WERI-Rb-1 (cell line): ENCODE results near the gene SCT.

Experiments used
- DNase-seq: peaks from one replicate; pipeline ENCODE4 v3.0.0-alpha.2; 2020
- H3K27ac ChIP-seq: fragments of 250-450 bp; sonication (Bioruptor Pico); 2 replicates; pipeline ENCODE4 v1.5.1; 2020; ENCODE audit warnings: mild to moderate bottlenecking, moderate library complexity
- H3K27me3 ChIP-seq: fragments of 250-450 bp; sonication (Bioruptor Pico); 2 replicates; pipeline ENCODE4 v1.5.1; 2021; ENCODE audit warnings: mild to moderate bottlenecking, low read depth, moderate library complexity; ENCODE audit not compliant: insufficient read depth, severe bottlenecking
- H3K36me3 ChIP-seq: fragments of 250-450 bp; sonication (Bioruptor Pico); 2 replicates; pipeline ENCODE4 v1.5.1; 2020; ENCODE audit warnings: mild to moderate bottlenecking, moderate library complexity
- H3K4me3 ChIP-seq: 2 replicates; pipeline ENCODE4 v1.5.1; 2011; ENCODE audit warnings: low read depth, mild to moderate bottlenecking, control low read depth, low read length
- H3K9me3 ChIP-seq: fragments of 250-450 bp; sonication (Bioruptor Pico); 2 replicates; pipeline ENCODE4 v1.5.1; 2021; ENCODE audit warnings: mild to moderate bottlenecking, moderate library complexity; ENCODE audit not compliant: severe bottlenecking
- CTCF ChIP-seq: IDR thresholded peaks from 2 replicates; pipeline ENCODE4 v1.5.1; 2011; ENCODE audit warnings: low read depth, mild to moderate bottlenecking, control low read depth, inconsistent platforms, low read length

The SCT gene

GRCh38 chr11:614021-614622 lies 12.9 kb downstream of the SCT start:
- no peak for TF ChIP-seq CTCF
- DNase-seq: peak; percentile 7
- Histone ChIP-seq H3K9me3 (no peaks in the 10 kb centered on the region), H3K4me3 (no peak overlapping the region), H3K27me3 (no peaks in the 10 kb centered on the region), H3K27ac (no peak overlapping the region), H3K36me3 (peaks cover 52% of the 10 kb centered on the region)

DNA sequence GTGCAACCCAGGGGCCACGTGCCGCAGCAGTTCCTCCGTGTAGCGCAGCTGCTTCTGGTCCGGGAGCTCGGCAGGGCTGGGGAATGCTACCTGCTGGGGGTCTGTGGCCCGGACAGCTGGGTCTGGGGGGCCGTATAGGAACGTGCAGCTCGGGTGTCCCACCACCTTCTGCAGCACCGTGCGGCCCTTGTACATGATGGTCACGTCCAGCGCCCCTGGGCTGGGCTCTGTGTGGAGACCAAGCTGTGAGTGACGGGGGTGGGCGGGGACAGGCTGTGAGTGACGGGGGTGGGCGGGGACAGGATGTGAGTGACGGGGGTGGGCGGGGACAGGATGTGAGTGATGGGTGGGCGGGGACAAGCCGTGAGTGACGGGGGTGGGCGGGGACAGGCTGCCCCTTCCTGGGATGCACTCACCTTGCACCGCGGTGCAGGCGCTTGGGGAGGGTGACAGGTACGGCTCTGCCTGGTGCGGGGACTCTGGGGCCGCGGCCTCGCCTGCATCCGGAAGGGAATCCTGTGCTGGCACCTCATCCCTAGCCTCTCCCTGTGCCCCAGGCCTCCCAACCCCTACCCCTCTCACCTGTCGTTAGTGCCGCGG lies 13.5 kb downstream of the SCT start:
- Histone ChIP-seq H3K27ac (peak overlapping the region; percentile 75), H3K27me3 (no peaks in the 10 kb centered on the region), H3K4me3 (no peak overlapping the region), H3K36me3 (peaks cover 59% of the 10 kb centered on the region), H3K9me3 (no peaks in the 10 kb centered on the region)
- DNase-seq: peak; percentile 81
- TF ChIP-seq CTCF: no peak

DNA sequence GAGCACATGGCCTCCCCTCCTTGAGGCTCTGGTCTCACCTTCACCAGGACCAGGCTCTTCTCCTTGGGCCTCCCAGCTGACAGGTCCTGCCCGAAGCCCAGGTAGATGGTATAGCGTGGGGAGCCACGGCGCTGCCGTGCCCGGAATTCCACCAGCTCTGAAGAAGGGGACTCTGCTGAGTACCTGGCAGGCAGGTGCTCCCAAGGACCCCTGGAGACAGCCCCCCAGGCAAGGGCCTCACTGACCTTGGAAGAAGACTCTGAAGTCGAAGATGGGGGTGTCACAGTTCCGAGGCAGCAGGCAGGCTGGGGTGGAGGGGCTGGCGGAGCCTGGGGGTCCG lies 14.1 kb downstream of the SCT start:
- H3K9me3 ChIP-seq: no peaks in the 10 kb centered on the region
- peaks cover 64% of the 10 kb centered on the region for H3K36me3 ChIP-seq
- no peak for TF ChIP-seq CTCF
- H3K4me3 ChIP-seq: no peak overlapping the region
- no peak for DNase-seq
- H3K27ac ChIP-seq: peak overlapping the region; percentile 75
- no peaks in the 10 kb centered on the region for H3K27me3 ChIP-seq

DNA sequence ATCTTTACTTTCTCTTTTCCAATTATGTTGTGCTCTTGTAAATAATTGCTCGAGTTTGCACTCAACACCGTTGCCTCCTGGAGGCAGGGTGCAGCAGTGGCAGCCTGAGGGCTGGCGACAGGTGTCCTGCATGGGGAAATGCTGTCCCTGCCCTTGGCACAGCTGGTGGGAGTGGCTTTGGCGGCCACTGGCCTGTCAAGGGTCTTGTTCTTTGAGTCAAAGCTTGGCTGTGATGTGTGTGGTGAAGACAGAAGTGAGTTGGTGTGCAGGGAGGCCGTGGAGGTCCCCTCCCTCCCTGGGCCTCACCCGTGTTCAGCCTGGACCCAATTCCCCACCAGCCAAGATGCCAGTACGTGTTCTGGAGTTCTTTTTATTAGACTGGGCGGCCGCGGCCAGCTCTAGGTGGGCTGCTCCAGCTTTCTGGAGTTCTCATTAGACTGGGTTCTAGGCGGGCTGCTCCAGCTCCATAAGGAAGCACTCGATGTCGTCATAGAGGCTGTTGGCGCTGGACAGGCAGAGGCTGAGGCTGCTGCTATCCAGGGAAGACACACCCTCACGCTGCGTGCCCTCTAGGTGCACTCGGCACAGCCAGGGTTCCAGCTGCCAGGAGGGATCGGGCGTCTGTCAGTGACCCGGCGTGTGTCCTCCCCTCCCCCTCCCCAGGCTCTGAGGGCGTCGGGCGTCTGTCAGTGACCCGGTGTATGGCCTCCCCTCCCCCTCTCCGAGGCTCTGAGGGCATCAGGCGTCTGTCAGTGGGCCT lies 14.6 kb downstream of the SCT start:
- Histone ChIP-seq H3K27ac (peak overlapping the region; percentile 75), H3K4me3 (no peak overlapping the region), H3K27me3 (no peaks in the 10 kb centered on the region), H3K9me3 (no peaks in the 10 kb centered on the region), H3K36me3 (peaks cover 70% of the 10 kb centered on the region)
- peak; percentile 55 for TF ChIP-seq CTCF
- peak; percentile 80 for DNase-seq

DNA sequence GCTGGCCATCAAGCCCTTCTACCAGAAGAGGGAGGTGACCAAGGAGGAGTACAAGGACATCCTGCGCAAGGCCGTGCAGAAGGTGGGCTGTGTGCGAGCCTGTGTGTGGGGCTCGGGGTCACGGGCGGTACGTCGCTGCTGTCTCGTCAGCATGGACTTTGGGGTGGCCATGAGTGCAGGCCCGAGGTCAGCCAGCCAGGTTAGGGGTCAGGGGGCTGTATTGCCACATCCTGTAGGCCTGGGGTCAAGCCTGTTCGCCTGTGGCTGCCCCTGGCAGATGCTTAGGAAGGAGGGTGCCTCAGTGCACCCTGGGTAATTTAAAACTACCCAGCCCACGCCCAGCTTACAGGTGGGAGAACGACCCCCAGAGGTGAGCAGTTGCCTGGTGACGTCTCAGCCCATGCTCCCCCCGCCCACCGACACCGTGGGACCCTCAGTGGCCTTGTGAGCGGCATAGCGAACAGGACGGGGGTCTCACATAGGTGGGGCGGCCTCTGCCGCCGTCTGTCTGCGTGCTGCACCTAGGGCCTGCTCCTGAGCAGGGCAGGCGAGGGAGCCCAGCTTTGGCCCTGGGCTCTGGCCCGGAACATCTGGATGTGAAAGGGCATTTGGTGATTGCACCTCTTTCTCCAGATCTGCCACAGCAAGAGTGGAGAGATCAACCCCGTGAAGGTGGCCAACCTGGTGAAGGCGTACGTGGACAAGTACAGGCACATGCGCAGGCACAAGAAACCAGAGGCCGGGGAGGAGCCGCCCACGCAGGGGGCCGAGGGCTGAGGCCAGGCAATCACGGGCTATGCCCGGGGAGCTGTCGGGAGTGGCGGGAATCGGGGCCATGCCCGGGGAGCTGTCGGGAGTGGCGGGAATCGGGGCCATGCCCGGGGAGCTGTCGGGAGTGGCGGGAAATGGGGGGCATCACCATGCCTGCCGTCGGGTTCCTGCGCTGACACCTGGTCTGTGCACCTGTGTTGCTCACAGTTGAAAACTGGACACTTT lies 15.7 kb downstream of the SCT start:
- no peak for TF ChIP-seq CTCF
- Histone ChIP-seq H3K36me3 (peaks cover 81% of the 10 kb centered on the region), H3K27ac (no peak overlapping the region), H3K27me3 (no peaks in the 10 kb centered on the region), H3K9me3 (no peaks in the 10 kb centered on the region), H3K4me3 (no peak overlapping the region)
- DNase-seq: no peak
